Cardiac septum (tissue), 1 donor: ENCODE data around the gene EVC2. TPM values are rescaled to one million over a fixed set of nuclear protein-coding genes. Genes with fewer than 3 reads are reported as not detected.

ENCODE experiments used
- DNase-seq: peaks from one replicate; pipeline ENCODE4 v3.0.0-alpha.2; 2020; ENCODE audit warnings: low spot score
- intact Hi-C: fragments of 100-400 bp; cut with DNase I; formaldehyde crosslinking; loops from one replicate; pipeline ENCODE4 v1.14.0; 2022
- total RNA-seq: library from RNA; stranded (reverse); fragmentation: NEBNext Ultra II Directional; extraction: Animal tissue kit (Norgen Biotek cat#: 25700); gene quantifications from one replicate; pipeline ENCODE4 v1.2.1, GENCODE V29; 2021
- donor health status: DM: no; HTN: no; CAD: no.

The EVC2 gene
- total RNA-seq, 1 donor from 2014 or later = 1.3 TPM

- no peak for DNase-seq
- intact Hi-C loops = no loop called here
Observed at GRCh38 chr4:5592272-5592671, 116.1 kb downstream of the EVC2 start.

GRCh38 chr4:5589495-5589894 lies 118.9 kb downstream of the EVC2 start:
- DNase-seq = no peak
- intact Hi-C loops = no loop called here

- intact Hi-C loops = no loop called here
- no peak for DNase-seq
Observed at GRCh38 chr4:5588046-5588445, 120.3 kb downstream of the EVC2 start.

DNA sequence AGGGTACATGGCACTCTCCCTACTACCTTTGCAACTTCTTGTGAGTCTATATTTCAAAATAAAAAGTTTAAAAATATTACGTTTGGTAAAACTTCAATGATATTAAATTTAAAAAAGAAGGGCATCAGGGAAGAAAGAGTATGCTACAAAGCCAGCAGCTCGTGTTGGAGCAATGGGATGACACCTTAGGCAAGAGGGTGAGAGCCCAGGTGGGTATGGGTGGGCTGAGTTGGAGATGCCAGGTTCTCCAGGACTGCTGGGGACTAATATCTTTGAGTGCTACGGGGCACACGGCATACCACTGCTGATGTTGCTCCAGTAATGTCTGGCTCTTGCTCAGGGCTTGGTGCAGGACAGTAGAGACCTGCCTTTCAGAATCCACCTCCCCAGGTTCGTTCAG lies 132.4 kb downstream of the EVC2 start:
- DNase-seq = no peak
- intact Hi-C loops = no loop called here

DNA sequence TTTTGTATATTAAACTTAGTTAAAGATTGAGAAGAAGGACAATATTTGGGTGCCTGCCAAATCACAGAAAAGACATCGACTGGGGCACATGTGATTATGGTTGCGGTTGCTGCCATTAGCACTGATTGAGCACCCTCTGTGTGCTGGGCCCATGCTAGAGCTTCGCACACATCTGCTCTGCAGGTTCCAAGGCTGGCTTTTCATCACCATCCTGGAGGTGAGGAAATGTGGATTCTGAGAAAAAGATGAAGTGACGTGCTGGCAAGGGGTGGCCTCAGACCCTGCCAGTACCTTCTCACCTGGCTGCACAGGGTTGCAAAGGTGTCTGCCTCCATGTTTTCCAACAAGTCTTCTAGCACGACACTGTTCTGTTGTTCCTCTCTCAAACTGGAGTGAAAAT lies 134.0 kb downstream of the EVC2 start:
- no peak for DNase-seq
- intact Hi-C loops = no loop called here

DNA sequence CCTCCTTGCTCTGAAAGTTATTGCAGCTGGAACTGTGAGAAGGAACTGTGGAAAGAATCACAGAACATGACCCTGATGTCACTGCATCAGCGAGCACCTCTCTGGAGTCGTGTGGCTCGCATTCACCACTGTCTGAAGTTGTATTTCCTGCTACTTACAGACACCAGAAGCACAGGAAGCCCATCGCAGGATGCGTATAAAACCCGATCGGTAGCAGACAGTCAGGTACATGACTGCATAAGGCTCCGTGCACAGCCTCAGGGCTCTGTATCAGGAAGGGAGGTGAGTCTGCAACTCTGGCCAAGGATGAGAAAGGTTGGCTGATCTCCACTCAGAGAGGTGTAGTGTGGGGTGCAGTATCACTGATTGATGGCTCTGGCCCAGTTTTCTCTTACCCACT lies 134.4 kb downstream of the EVC2 start:
- intact Hi-C loops = no loop called here
- DNase-seq = no peak

DNA sequence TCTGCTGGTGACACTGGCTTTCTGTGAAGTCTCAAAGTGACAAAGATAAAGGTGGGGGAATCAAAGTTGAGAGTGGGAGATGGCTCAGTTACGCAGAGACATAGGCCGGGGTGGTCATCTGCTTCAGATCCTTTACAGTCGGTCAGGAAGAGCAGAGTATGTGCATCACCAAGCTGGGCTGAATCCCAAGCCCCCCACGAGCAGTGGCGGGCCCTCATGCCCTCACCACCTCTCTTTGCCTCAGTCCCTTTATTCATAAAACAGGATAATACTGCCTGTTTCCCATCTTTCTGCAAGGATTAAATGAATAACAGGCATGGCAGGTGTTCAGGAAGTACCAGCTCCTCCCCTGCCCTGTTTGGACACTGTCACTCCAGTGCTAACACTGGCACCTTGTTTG lies 135.6 kb downstream of the EVC2 start:
- DNase-seq = no peak
- intact Hi-C loops = no loop called here

DNA sequence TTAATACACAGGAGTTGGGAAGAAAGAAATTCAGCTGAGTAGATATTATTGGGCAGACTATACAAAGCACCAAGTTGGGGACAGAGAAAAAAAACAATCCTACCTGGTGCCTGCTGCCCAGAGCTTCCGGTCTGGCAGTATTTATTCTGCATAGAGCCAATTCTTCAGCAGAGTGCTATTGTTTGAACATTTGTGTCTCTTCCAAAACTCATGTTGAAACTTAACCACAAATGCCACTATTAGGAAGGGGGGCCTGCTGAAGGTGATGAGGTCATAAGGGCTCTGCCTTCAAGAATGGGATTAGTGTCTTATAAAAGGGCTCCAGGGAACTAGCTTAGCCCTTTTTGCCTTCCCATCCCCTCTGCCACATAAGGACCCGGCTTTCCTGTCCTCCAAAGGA lies 136.2 kb downstream of the EVC2 start:
- intact Hi-C loops = no loop called here
- no peak for DNase-seq

- intact Hi-C loops = no loop called here
- no peak for DNase-seq
Observed at GRCh38 chr4:5571646-5572045, 136.7 kb downstream of the EVC2 start.

DNA sequence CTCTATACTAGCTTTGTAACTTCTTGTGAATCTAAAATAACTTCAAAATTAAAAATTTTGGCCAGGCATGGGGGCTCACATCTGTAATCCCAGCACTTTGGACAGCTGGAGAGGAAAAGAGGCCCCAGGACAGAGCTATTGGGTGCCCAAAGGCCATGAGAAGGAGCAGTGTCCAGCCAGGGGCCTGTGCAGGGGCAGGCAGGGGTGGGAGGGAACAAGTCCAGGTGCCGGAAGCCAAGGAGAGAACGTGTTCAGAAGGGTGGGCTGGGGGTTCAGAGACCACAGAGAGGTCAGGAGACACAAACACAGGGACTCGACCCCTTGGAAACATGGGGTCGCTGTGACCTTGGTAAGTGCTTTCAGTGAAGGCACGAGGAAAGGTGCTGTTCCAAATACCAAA lies 138.9 kb downstream of the EVC2 start:
- no peak for DNase-seq
- intact Hi-C loops = no loop called here

GRCh38 chr4:5568931-5569330 lies 139.4 kb downstream of the EVC2 start:
- intact Hi-C loops = no loop called here
- DNase-seq = no peak

DNA sequence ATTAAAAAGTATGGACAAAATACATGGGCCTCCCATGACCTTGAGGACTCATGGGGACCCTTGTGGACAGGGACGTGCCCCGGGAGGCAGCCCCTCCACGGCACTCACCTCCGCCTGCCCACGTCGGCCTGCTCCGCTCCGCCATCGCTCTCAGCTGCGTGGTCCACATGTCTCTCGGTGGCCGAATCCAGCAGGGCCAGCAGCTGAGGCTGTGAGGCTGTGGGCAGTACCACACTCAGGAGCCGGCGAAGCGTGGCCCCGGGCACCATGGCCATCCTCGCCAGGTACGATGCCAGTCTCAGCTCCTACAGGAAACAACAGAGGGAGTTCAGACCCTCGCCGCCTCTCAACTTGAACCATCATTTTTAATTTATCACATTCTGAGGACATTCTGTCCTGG lies 140.0 kb downstream of the EVC2 start:
- intact Hi-C loops = no loop called here
- no peak for DNase-seq

- intact Hi-C loops = no loop called here
- no peak for DNase-seq
Observed at GRCh38 chr4:5566991-5567390, 141.4 kb downstream of the EVC2 start.

DNA sequence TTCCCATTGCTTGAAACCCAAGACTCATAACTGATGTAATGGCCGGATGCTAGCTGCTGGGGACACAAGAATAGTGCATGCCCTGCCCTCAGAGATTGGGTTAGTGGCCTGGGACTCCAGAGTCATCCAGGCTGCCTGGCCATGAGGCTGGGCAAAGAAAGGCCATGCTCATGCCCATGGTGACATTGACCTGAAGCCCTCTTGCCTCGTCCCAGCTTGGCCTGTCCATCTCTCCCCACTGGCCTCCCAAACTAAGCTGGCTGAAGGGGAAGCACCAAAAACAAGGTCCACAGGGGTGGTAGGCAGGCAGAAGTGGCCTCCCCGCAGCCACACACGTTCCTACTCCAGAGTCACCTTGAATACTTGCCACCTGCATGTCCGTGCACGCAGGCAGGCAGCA lies 141.8 kb downstream of the EVC2 start:
- DNase-seq = no peak
- intact Hi-C loops = no loop called here

GRCh38 chr4:5563856-5564255 lies 144.5 kb downstream of the EVC2 start:
- intact Hi-C loops = no loop called here
- no peak for DNase-seq

DNA sequence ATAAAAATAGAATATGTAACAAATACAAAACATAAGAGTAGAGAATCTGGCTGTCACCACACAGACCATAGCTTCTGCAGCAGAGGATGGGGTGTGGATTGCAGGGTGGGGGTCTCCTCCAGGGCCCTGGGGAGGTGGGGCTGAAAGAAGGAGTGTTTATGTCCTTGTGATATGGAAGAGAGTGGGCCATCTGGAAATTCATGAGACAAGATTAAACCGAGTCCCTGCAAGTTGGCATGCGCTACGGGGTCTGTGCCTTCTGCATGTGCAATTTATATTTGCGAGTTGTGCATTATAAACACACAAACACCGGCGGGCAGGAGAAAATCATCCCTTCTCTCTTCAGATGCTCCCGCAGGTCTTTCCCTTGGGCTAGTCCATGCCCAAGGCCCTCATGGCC lies 145.9 kb downstream of the EVC2 start:
- no peak for DNase-seq
- intact Hi-C loops = no loop called here

GRCh38 chr4:5561286-5561685 lies 147.1 kb downstream of the EVC2 start:
- no peak for DNase-seq
- intact Hi-C loops = no loop called here

DNA sequence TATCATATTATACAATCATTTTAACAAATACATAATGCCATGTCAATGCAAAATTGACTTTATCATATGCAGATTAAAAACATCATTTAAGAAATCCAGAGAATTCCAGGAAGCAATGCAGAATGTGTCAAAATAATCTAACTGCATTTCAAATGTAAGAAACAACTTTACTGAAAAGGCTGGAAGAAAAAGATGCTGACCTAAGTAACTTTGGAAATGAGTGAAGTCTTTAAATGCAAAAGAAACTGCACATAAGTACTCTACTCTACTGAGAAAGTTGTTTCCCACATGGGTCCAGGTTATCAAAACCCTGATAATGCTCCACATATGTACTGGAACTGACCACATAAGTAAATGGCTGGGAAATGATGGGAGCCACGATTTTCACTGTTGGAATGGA lies 149.9 kb downstream of the EVC2 start:
- no peak for DNase-seq
- intact Hi-C loops = no loop called here

DNA sequence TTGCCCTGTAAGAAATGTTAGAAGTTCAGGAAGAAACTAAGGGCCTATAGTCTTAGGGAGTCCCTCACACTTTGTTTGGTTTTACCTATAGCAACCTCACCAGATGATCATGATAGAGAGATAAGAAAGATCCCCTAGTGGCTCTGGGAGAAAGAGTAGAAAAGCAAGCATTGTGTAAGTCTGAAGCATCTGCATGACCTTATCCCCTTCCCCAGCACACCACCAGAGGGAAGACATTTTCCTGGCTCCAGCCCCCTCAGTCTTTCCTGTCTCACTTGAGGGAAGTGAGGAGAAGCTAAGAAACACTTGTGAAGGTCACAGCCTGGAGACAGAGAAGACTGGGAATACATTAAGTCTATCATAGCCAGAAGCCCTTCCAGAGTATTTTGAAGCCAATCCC lies 154.0 kb downstream of the EVC2 start:
- no peak for DNase-seq
- intact Hi-C loops = no loop called here

GRCh38 chr4:5553801-5554200 lies 154.6 kb downstream of the EVC2 start:
- no peak for DNase-seq
- intact Hi-C loops = no loop called here

GRCh38 chr4:5552451-5552850 lies 155.9 kb downstream of the EVC2 start:
- DNase-seq = no peak
- intact Hi-C loops = no loop called here

- intact Hi-C loops = no loop called here
- DNase-seq = no peak
Observed at GRCh38 chr4:5547651-5548249, 160.6 kb downstream of the EVC2 start.
